Osteoblast (primary cell): ENCODE data around the gene NRCAM. TPM values are rescaled to one million over a fixed set of nuclear protein-coding genes. Genes with fewer than 3 reads are reported as not detected.
A peak's percentile ranks its signal among the peaks of the same experiment; 100 is the strongest.

Experiments used
- DNase-seq: peaks from one replicate; pipeline ENCODE4 v3.0.0; 2011; ENCODE audit warnings: low spot score, mixed read lengths; ENCODE audit not compliant: insufficient read length; ENCODE audit errors: missing footprints
- H2AFZ ChIP-seq: 2 replicates; pipeline ENCODE4 v1.6.0; 2011; ENCODE audit warnings: mild to moderate bottlenecking, low read length
- H3K27ac ChIP-seq: 2 replicates; pipeline ENCODE4 v1.5.1; 2011; ENCODE audit warnings: mild to moderate bottlenecking, low read depth, low read length, moderate library complexity
- H3K27me3 ChIP-seq: 2 replicates; pipeline ENCODE4 v1.6.0; 2012; ENCODE audit warnings: mild to moderate bottlenecking, control low read depth, inconsistent platforms, low read length, moderate library complexity; ENCODE audit not compliant: insufficient read depth
- H3K36me3 ChIP-seq: 2 replicates; pipeline ENCODE4 v1.5.1; 2011; ENCODE audit warnings: mild to moderate bottlenecking, low read length, control low read depth, moderate library complexity; ENCODE audit not compliant: insufficient read depth
- H3K4me1 ChIP-seq: 2 replicates; pipeline ENCODE4 v1.5.1; 2011; ENCODE audit warnings: mild to moderate bottlenecking, low read length, control low read depth, moderate library complexity; ENCODE audit not compliant: insufficient read depth
- H3K4me2 ChIP-seq: 2 replicates; pipeline ENCODE4 v1.6.0; 2011; ENCODE audit warnings: mild to moderate bottlenecking, low read length; ENCODE audit not compliant: insufficient read depth
- H3K4me3 ChIP-seq: fragments of 200-600 bp; sonication (generic); 3 replicates; pipeline ENCODE4 v1.5.1; 2012; ENCODE audit warnings: mild to moderate bottlenecking, low read length, inconsistent platforms; ENCODE audit not compliant: insufficient read depth
- H3K79me2 ChIP-seq: 2 replicates; pipeline ENCODE4 v1.6.0; 2012; ENCODE audit warnings: mild to moderate bottlenecking, low read length, control low read depth, inconsistent platforms; ENCODE audit not compliant: insufficient read depth
- H3K9me3 ChIP-seq: 2 replicates; pipeline ENCODE4 v1.5.1; 2011; ENCODE audit warnings: low read depth, low read length, control low read depth
- H4K20me1 ChIP-seq: 2 replicates; pipeline ENCODE4 v1.6.0; 2012; ENCODE audit warnings: mild to moderate bottlenecking, low read length, control low read depth; ENCODE audit not compliant: insufficient read depth
- CTCF ChIP-seq: IDR thresholded peaks from 2 replicates; pipeline ENCODE4 v1.5.1; 2011; ENCODE audit warnings: mild to moderate bottlenecking, low read depth, low read length, moderate library complexity; ENCODE audit errors: extremely low read depth
- total RNA-seq: library from RNA; depleted of rRNA; stranded (reverse); fragments of >200 nt; gene quantifications from 2 replicates; pipeline ENCODE4 v1.2.3, GENCODE V29; 2012

Gene NRCAM
- total RNA-seq, 1 donor = 2.2 TPM

GRCh38 chr7:108120196-108120595 lies 336.0 kb downstream of the NRCAM start:
- H4K20me1 ChIP-seq = no peaks in the 10 kb centered on the region
- no peak overlapping the region for H2AFZ ChIP-seq
- TF ChIP-seq CTCF = no peak
- H3K27me3 ChIP-seq = no peaks in the 10 kb centered on the region
- no peaks in the 10 kb centered on the region for H3K9me3 ChIP-seq
- H3K4me2 ChIP-seq = no peak overlapping the region
- no peak overlapping the region for H3K27ac ChIP-seq
- H3K4me3 ChIP-seq = no peak overlapping the region
- no peaks in the 10 kb centered on the region for H3K79me2 ChIP-seq
- DNase-seq = no peak
- no peaks in the 10 kb centered on the region for H3K36me3 ChIP-seq
- no peaks in the 10 kb centered on the region for H3K4me1 ChIP-seq

- no peak overlapping the region for H3K4me3 ChIP-seq
- H3K79me2 ChIP-seq = no peaks in the 10 kb centered on the region
- no peaks in the 10 kb centered on the region for H3K4me1 ChIP-seq
- TF ChIP-seq CTCF = peak; percentile 7
- H3K27ac ChIP-seq = no peak overlapping the region
- H3K36me3 ChIP-seq = no peaks in the 10 kb centered on the region
- no peak overlapping the region for H2AFZ ChIP-seq
- no peaks in the 10 kb centered on the region for H3K9me3 ChIP-seq
- no peaks in the 10 kb centered on the region for H4K20me1 ChIP-seq
- no peak for DNase-seq
- H3K4me2 ChIP-seq = no peak overlapping the region
- no peaks in the 10 kb centered on the region for H3K27me3 ChIP-seq
Measured at GRCh38 chr7:108118959-108119358, 337.3 kb downstream of the NRCAM start.

GRCh38 chr7:108114117-108114841 lies 342.0 kb downstream of the NRCAM start:
- no peak overlapping the region for H2AFZ ChIP-seq
- H3K4me3 ChIP-seq = no peak overlapping the region
- no peak overlapping the region for H3K4me2 ChIP-seq
- H3K36me3 ChIP-seq = no peaks in the 10 kb centered on the region
- no peaks in the 10 kb centered on the region for H3K4me1 ChIP-seq
- H3K9me3 ChIP-seq = no peaks in the 10 kb centered on the region
- no peak overlapping the region for H3K27ac ChIP-seq
- TF ChIP-seq CTCF = peak; percentile 50
- H3K79me2 ChIP-seq = no peaks in the 10 kb centered on the region
- H4K20me1 ChIP-seq = no peaks in the 10 kb centered on the region
- DNase-seq = no peak
- no peaks in the 10 kb centered on the region for H3K27me3 ChIP-seq

GRCh38 chr7:108112683-108113082 lies 343.6 kb downstream of the NRCAM start:
- no peaks in the 10 kb centered on the region for H3K27me3 ChIP-seq
- no peak overlapping the region for H3K4me3 ChIP-seq
- TF ChIP-seq CTCF = no peak
- no peaks in the 10 kb centered on the region for H3K4me1 ChIP-seq
- H3K4me2 ChIP-seq = no peak overlapping the region
- no peaks in the 10 kb centered on the region for H3K36me3 ChIP-seq
- H3K9me3 ChIP-seq = no peaks in the 10 kb centered on the region
- H2AFZ ChIP-seq = no peak overlapping the region
- no peaks in the 10 kb centered on the region for H3K79me2 ChIP-seq
- no peak overlapping the region for H3K27ac ChIP-seq
- no peak for DNase-seq
- no peaks in the 10 kb centered on the region for H4K20me1 ChIP-seq
